Placental pericyte (primary cell): ENCODE measurements around the gene RHOXF2. TPM values are rescaled to one million over a fixed set of nuclear protein-coding genes. Genes with fewer than 3 reads are reported as not detected.

Experiments
- total RNA-seq: library from RNA; depleted of rRNA; stranded (reverse); fragments of >200 nt; gene quantifications from 2 replicates; pipeline ENCODE4 v1.2.3, GENCODE V29; 2012

The RHOXF2 gene, protein sequence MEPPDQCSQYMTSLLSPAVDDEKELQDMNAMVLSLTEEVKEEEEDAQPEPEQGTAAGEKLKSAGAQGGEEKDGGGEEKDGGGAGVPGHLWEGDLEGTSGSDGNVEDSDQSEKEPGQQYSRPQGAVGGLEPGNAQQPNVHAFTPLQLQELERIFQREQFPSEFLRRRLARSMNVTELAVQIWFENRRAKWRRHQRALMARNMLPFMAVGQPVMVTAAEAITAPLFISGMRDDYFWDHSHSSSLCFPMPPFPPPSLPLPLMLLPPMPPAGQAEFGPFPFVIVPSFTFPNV
- total RNA-seq, result not detected in 2 replicates

DNA sequence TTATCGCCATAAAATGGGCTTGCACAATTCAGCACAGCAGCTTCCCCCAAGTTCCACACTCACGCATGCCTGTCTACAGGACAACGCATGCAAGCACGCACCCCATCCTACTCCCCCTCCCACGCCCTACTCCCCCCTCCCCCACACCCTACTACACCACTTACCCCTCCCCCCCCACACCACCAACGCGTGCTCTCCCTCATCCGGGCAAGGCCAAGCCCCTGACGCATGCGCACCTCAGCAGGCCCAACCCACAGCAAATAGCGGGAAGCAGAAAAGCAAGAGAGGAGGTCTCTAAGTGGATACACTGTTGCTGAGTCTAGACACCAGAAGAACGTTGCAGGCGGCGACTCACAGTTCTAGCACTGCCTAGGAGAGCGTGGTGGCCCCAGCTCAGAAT lies at the start of gene RHOXF2:
Gene RHOXF2, plus strand, starts transcription at position 301 of the 400 bp plus-strand sequence. CDS start 138 bp downstream, outside the sequence.

DNA sequence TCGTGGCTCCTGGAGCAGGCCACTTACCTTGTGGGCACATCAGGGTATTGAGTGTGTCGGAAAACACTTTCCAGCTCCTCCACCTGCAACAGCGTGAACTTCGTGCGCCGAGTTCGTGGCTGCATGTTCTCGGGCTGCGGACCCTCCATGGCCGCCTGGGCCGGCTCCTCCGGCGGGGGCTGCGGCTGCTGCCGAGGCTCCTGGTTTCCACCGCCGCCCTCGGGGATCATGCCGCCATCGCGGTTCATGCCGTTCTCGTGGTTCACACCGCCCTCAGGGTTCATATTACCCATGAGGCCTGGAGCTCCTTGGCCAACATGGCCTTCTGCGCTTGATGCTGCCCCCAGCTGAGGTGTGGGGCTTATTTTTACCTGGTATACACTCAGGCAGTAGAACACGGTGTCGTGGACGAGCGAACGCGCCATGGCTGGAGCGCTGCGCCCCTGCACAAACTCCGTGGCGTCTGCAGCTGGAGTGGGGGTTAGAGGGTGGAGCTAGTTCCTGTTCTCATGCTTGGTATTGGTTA lies 42.9 kb upstream of the RHOXF2 start, which contains the start of gene RHOXF1:
Gene RHOXF1, minus strand, starts transcription at position 476 of the 526 bp plus-strand sequence. Its CDS starts 51 bp downstream, at position 425.

Other genes with a start within 250 kb of the RHOXF2 start
- 4.0 and 6.3 TPM in 2 replicates for gene NKAP, start 214.9 kb upstream of the RHOXF2 start, total RNA-seq
- not detected in 2 replicates for gene RHOXF2B, start 80.9 kb upstream of the RHOXF2 start, total RNA-seq
- gene RHOXF1, start 42.7 kb upstream of the RHOXF2 start, total RNA-seq, result not detected in 2 replicates
- 7.4 and 17.0 TPM in 2 replicates for gene ZBTB33, start 92.2 kb downstream of the RHOXF2 start, total RNA-seq
- gene TMEM255A, start 152.8 kb downstream of the RHOXF2 start, total RNA-seq, result not detected in 2 replicates
- gene ATP1B4, start 203.5 kb downstream of the RHOXF2 start, total RNA-seq, result not detected in 2 replicates